K562 (cell line): ENCODE data around the gene KCNJ10. TPM values are rescaled to one million over a fixed set of nuclear protein-coding genes. Genes with fewer than 3 reads are reported as not detected.

Experiments
- ATAC-seq: fragments of 200-7000 bp; cut with Tn5 transposase; 3 replicates; pipeline ENCODE4 v1.9.1; 2020; ENCODE audit warnings: moderate library complexity
- BruUV-seq: library from RNA; stranded (reverse); fragments of 400-500 nt; replicated peaks from 2 replicates; lab custom pipeline; 2021; lab: Mats Ljungman, UMichigan
- CTCF ChIA-PET: fragments of 300-600 bp; formaldehyde crosslinking; extraction: SDS; loops from one replicate; lab custom pipeline; 2021; ENCODE audit warnings: low intra/inter-chr PET ratio; lab: Yijun Ruan, JAX
- POLR2A ChIA-PET: fragments of 300-600, 350-650 bp; sonication (Branson Sonifier 250); formaldehyde crosslinking; extraction: SDS; loops from one replicate; lab custom pipeline; 2021; ENCODE audit warnings: antibody characterized with exemption, inconsistent platforms; lab: Yijun Ruan, JAX
- DNase-seq, 4 experiments: peaks; one replicate each; pipeline versions ENCODE4 v3.0.0 to v3.0.0-alpha.2; 2011 to 2018; ENCODE audit warnings: low spot score in 3 of 4, mixed read lengths in 3 of 4; ENCODE audit errors: extremely low read depth in 1 of 4
- FAIRE-seq: peaks from 2 replicates; lab custom pipeline; 2011; peaks lifted over from hg19 to GRCh38; lab: Jason Lieb, UNC
- H2AFZ ChIP-seq: 2 replicates; pipeline ENCODE4 v1.6.0; 2011; ENCODE audit warnings: low read depth, low read length, control low read depth, inconsistent platforms
- H3K27ac ChIP-seq: fragments of 200-600 bp; 3 replicates; pipeline ENCODE4 v1.8.0; 2011; ENCODE audit warnings: low read depth, mild to moderate bottlenecking, control low read depth, inconsistent platforms, low read length, moderate library complexity, mixed read lengths; ENCODE audit errors: extremely low read depth
- H3K27me3 ChIP-seq, 2 experiments: fragments of 300-600 bp in 1 of 2; 2 replicates in 1 of 2; 3 replicates in 1 of 2; pipeline versions ENCODE4 v1.6.0 to v1.8.0; 2011; ENCODE audit warnings: inconsistent platforms in 2 of 2, low read length in 2 of 2, mild to moderate bottlenecking in 1 of 2, mixed read lengths in 1 of 2, moderate library complexity in 1 of 2; ENCODE audit not compliant: control insufficient read depth in 2 of 2, insufficient read depth in 2 of 2
- H3K36me3 ChIP-seq: fragments of 300-600 bp; 3 replicates; pipeline ENCODE4 v1.8.0; 2011; ENCODE audit warnings: mild to moderate bottlenecking, low read length, inconsistent platforms; ENCODE audit not compliant: control insufficient read depth, insufficient read depth
- H3K4me1 ChIP-seq, 2 experiments: fragments of 200-600 bp in 1 of 2; replicated peaks in 1 of 2; 2 replicates in 1 of 2; 3 replicates in 1 of 2; pipeline versions ENCODE4 v1.5.1 to v1.8.0; 2011; ENCODE audit warnings: inconsistent platforms in 2 of 2, low read length in 2 of 2, mild to moderate bottlenecking in 1 of 2, mixed read lengths in 1 of 2, moderate library complexity in 1 of 2; ENCODE audit not compliant: control insufficient read depth in 2 of 2, insufficient read depth in 2 of 2
- H3K4me2 ChIP-seq: 2 replicates; pipeline ENCODE4 v1.6.1; 2011; ENCODE audit warnings: low read length, control low read depth, inconsistent platforms, mixed read lengths; ENCODE audit not compliant: insufficient read depth
- H3K4me3 ChIP-seq: fragments of 200-600 bp; sonication (generic), shearing (Covaris generic); 2 replicates; pipeline ENCODE4 v1.5.1; 2016; ENCODE audit warnings: control low read depth, inconsistent platforms
- H3K79me2 ChIP-seq: fragments of 200-600 bp; 3 replicates; pipeline ENCODE4 v1.8.0; 2011; ENCODE audit warnings: low read length, inconsistent platforms; ENCODE audit not compliant: control insufficient read depth, insufficient read depth
- H3K9ac ChIP-seq, 2 experiments: 2 replicates each; pipeline versions ENCODE4 v1.6.0 to v1.6.1; 2011; ENCODE audit warnings: low read depth in 2 of 2, low read length in 2 of 2, control low read depth in 1 of 2, inconsistent platforms in 1 of 2, mild to moderate bottlenecking in 1 of 2, mixed read lengths in 1 of 2; ENCODE audit not compliant: insufficient read depth in 1 of 2
- H3K9me1 ChIP-seq: one replicate; pipeline ENCODE4 v1.6.0; 2011; ENCODE audit warnings: inconsistent platforms, mild to moderate bottlenecking, low read length, moderate library complexity; ENCODE audit not compliant: control insufficient read depth, insufficient read depth
- H3K9me3 ChIP-seq: replicated peaks from 2 replicates; pipeline ENCODE4 v1.5.1; 2011; ENCODE audit warnings: low read depth, low read length, inconsistent platforms; ENCODE audit not compliant: control insufficient read depth, insufficient read depth
- H4K20me1 ChIP-seq: replicated peaks from 2 replicates; pipeline ENCODE4 v1.6.1; 2011; ENCODE audit warnings: low read length, inconsistent platforms, mixed read lengths; ENCODE audit not compliant: control insufficient read depth, insufficient read depth
- EWSR1 ChIP-seq: fragments of 450-650 bp; IDR thresholded peaks from 2 replicates; pipeline ENCODE4 v1.6.1; 2018; ENCODE audit warnings: borderline replicate concordance, mild to moderate bottlenecking, low read depth, moderate library complexity; ENCODE audit not compliant: partially characterized antibody
- GTF2F1 ChIP-seq: IDR thresholded peaks from 2 replicates; pipeline ENCODE4 v1.6.1; 2011; ENCODE audit warnings: low read depth, low read length, improper control_type of control experiment
- HSF4 ChIP-seq: fragments of 250-450 bp; sonication (Bioruptor Pico); IDR thresholded peaks from 2 replicates; pipeline ENCODE4 v2.1.2; 2022; ENCODE audit warnings: mild to moderate bottlenecking, moderate library complexity, borderline replicate concordance
- TEAD1 ChIP-seq, 2 experiments: fragments of 450-650 bp in 1 of 2; sonication (generic) in 1 of 2; formaldehyde crosslinking; IDR thresholded peaks; 2 replicates each; pipeline versions ENCODE4 v1.4.0 to v1.8.0; 2020 to 2022; ENCODE audit warnings: mild to moderate bottlenecking in 2 of 2, missing genetic modification reagents in 1 of 2
- WGBS: fragments of 100-300 bp; shearing (Covaris generic); methylation state at CpG from one replicate; pipeline ENCODE4 v1.1.6; 2016; ENCODE audit warnings: low coverage, mixed read lengths; ENCODE audit not compliant: insufficient coverage; ENCODE audit errors: missing lambda C conversion rate; 5-methylcytosine and 5-hydroxymethylcytosine counted together
- in situ Hi-C: fragments of 300-500 bp; cut with MboI; formaldehyde crosslinking; loops from 4 replicates; pipeline ENCODE4 v1.15.0; 2018; ENCODE audit warnings: inconsistent platforms, mixed read lengths
- intact Hi-C: fragments of 100-400 bp; cut with micrococcal nuclease; formaldehyde crosslinking; loops from 2 replicates; pipeline ENCODE4 v1.14.2; 2022
- polyA plus RNA-seq, 8 experiments: library from polyadenylated mRNA; depleted of rRNA in 4 of 8; stranded (reverse) in 5 of 8; unstranded in 3 of 8; fragments of >200 nt; fragmentation: Nextera tagmentation in 2 of 8; fragmentation: Illumina TruSeq in 1 of 8; extraction: Ambion mirVana in 2 of 8; extraction: Trizol in 1 of 8; gene quantifications; 2 replicates each; pipeline versions ENCODE4 v1.2.1 to v1.2.3, GENCODE V29; 2011 to 2014; ENCODE audit warnings: inconsistent platforms in 1 of 8, missing spikeins in 1 of 8
- total RNA-seq, 7 experiments: library from RNA; depleted of rRNA in 6 of 7; stranded (reverse); fragments of >200 nt in 6 of 7; fragmentation: Illumina TruSeq in 2 of 7; extraction: Trizol in 2 of 7; gene quantifications; 2 replicates each; pipeline versions ENCODE4 v1.2.1 to v1.2.3, GENCODE V29; 2011 to 2021; ENCODE audit warnings: low replicate concordance in 1 of 7
- TF ChIP-seq, protein P1 (sequence below): fragments of 200-400 bp; formaldehyde crosslinking; IDR thresholded peaks from 2 replicates; pipeline ENCODE4 v1.6.1; 2017; ENCODE audit warnings: mild to moderate bottlenecking, low read depth, low read length, moderate library complexity
- TF ChIP-seq, protein P2 (sequence below): sonication (generic); formaldehyde crosslinking; IDR thresholded peaks from 2 replicates; pipeline ENCODE4 v1.8.0; 2022; ENCODE audit warnings: mild to moderate bottlenecking, low read depth, missing genetic modification reagents
- TF ChIP-seq, protein P3 (sequence below): fragments of 250-450 bp; sonication (Bioruptor Pico); IDR thresholded peaks from 2 replicates; pipeline ENCODE4 v1.4.0; 2020; ENCODE audit warnings: mild to moderate bottlenecking, moderate library complexity
- TF ChIP-seq, protein P4 (sequence below): fragments of 450-650 bp; IDR thresholded peaks from 2 replicates; pipeline ENCODE4 v1.6.1; 2017; ENCODE audit warnings: antibody characterized with exemption
- TF ChIP-seq, protein P5 (sequence below): fragments of 200-800 bp; sonication (Bioruptor generic); IDR thresholded peaks from 2 replicates; pipeline ENCODE4 v1.6.1; 2017; ENCODE audit warnings: missing genetic modification characterization, missing compliant biosample characterization

Gene KCNJ10
- total and polyA plus RNA-seq, 9 of the 15 experiments (the other 6 are each of a cell fraction or from before 2014, with no cell fraction given), result 0.06 to 0.11 TPM; not detected in 7

DNA sequence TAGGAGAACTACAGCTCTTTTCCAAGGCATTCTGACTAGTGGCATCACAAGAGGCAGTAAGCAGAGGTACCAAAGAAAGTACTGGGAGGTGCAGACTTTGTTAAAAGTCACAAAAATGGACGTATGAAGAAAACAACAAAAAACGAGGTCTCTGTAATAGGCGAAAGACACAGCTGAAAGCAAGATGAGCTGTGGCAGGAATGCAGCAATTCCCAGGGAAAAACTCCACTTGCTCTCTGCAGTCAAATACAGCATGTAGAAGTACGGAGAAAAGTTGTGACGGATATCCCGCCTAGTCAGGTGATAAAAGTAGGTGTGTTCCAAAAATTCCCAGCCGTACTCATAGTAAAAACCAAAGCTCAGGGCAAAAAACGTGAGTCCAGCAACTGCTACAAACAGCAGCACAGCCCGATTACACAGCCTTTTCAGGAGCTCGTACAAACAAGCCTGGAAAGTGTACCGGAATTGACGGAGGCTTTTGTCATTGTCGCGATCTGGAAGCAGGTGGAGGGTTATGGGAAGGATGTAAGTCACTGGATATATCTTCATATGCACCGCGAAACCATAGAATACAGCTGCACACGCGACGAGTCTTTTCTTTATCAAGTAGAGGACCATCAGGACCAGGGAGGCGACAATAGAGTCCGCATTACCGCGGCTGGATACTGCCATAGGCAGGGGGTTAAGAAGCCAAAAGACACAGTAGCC is 39.1 kb downstream of the KCNJ10 start:
- peak; percentile 35 for FAIRE-seq
- in situ Hi-C loops, result no loop called here
- no peaks in the 10 kb centered on the region for H3K9me3 ChIP-seq
- TF ChIP-seq, protein P1, sequence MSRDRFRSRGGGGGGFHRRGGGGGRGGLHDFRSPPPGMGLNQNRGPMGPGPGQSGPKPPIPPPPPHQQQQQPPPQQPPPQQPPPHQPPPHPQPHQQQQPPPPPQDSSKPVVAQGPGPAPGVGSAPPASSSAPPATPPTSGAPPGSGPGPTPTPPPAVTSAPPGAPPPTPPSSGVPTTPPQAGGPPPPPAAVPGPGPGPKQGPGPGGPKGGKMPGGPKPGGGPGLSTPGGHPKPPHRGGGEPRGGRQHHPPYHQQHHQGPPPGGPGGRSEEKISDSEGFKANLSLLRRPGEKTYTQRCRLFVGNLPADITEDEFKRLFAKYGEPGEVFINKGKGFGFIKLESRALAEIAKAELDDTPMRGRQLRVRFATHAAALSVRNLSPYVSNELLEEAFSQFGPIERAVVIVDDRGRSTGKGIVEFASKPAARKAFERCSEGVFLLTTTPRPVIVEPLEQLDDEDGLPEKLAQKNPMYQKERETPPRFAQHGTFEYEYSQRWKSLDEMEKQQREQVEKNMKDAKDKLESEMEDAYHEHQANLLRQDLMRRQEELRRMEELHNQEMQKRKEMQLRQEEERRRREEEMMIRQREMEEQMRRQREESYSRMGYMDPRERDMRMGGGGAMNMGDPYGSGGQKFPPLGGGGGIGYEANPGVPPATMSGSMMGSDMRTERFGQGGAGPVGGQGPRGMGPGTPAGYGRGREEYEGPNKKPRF, result no peak
- TF ChIP-seq GTF2F1, result no peak
- TF ChIP-seq, protein P2, sequence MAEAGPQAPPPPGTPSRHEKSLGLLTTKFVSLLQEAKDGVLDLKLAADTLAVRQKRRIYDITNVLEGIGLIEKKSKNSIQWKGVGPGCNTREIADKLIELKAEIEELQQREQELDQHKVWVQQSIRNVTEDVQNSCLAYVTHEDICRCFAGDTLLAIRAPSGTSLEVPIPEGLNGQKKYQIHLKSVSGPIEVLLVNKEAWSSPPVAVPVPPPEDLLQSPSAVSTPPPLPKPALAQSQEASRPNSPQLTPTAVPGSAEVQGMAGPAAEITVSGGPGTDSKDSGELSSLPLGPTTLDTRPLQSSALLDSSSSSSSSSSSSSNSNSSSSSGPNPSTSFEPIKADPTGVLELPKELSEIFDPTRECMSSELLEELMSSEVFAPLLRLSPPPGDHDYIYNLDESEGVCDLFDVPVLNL (CRISPR knock-in tag), result no peak
- TF ChIP-seq, protein P3, sequence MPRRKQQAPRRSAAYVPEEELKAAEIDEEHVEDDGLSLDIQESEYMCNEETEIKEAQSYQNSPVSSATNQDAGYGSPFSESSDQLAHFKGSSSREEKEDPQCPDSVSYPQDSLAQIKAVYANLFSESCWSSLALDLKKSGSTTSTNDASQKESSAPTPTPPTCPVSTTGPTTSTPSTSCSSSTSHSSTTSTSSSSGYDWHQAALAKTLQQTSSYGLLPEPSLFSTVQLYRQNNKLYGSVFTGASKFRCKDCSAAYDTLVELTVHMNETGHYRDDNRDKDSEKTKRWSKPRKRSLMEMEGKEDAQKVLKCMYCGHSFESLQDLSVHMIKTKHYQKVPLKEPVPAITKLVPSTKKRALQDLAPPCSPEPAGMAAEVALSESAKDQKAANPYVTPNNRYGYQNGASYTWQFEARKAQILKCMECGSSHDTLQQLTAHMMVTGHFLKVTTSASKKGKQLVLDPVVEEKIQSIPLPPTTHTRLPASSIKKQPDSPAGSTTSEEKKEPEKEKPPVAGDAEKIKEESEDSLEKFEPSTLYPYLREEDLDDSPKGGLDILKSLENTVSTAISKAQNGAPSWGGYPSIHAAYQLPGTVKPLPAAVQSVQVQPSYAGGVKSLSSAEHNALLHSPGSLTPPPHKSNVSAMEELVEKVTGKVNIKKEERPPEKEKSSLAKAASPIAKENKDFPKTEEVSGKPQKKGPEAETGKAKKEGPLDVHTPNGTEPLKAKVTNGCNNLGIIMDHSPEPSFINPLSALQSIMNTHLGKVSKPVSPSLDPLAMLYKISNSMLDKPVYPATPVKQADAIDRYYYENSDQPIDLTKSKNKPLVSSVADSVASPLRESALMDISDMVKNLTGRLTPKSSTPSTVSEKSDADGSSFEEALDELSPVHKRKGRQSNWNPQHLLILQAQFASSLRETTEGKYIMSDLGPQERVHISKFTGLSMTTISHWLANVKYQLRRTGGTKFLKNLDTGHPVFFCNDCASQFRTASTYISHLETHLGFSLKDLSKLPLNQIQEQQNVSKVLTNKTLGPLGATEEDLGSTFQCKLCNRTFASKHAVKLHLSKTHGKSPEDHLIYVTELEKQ, result no peak
- 0 out of 4 replicates have a peak, but pooled peaks of 1 of the 2 experiments have one; percentile 51 for TF ChIP-seq TEAD1 (CRISPR knock-in tag; IDR thresholded peaks at IDR 0.05)
- no peak for TF ChIP-seq HSF4 (CRISPR knock-in tag)
- TF ChIP-seq EWSR1, result no peak
- TF ChIP-seq, protein P4, sequence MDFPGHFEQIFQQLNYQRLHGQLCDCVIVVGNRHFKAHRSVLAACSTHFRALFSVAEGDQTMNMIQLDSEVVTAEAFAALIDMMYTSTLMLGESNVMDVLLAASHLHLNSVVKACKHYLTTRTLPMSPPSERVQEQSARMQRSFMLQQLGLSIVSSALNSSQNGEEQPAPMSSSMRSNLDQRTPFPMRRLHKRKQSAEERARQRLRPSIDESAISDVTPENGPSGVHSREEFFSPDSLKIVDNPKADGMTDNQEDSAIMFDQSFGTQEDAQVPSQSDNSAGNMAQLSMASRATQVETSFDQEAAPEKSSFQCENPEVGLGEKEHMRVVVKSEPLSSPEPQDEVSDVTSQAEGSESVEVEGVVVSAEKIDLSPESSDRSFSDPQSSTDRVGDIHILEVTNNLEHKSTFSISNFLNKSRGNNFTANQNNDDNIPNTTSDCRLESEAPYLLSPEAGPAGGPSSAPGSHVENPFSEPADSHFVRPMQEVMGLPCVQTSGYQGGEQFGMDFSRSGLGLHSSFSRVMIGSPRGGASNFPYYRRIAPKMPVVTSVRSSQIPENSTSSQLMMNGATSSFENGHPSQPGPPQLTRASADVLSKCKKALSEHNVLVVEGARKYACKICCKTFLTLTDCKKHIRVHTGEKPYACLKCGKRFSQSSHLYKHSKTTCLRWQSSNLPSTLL, result no peak
- TF ChIP-seq, protein P5, sequence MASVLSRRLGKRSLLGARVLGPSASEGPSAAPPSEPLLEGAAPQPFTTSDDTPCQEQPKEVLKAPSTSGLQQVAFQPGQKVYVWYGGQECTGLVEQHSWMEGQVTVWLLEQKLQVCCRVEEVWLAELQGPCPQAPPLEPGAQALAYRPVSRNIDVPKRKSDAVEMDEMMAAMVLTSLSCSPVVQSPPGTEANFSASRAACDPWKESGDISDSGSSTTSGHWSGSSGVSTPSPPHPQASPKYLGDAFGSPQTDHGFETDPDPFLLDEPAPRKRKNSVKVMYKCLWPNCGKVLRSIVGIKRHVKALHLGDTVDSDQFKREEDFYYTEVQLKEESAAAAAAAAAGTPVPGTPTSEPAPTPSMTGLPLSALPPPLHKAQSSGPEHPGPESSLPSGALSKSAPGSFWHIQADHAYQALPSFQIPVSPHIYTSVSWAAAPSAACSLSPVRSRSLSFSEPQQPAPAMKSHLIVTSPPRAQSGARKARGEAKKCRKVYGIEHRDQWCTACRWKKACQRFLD (CRISPR knock-in tag), result no peak

More for the DNA sequence above, 39.1 kb downstream of the KCNJ10 start:
- no peaks in the 10 kb centered on the region for H4K20me1 ChIP-seq
- H3K79me2 ChIP-seq, result peaks cover 19% of the 10 kb centered on the region
- H3K4me2 ChIP-seq, result peak overlapping the region; percentile 83
- no TSS peak for BruUV-seq
- POLR2A ChIA-PET, result interaction anchor here (0.6 to 3.4 kb wide), 7 partner anchors 8 to 162 kb away, joined by 3 to 22 read pairs (median 4); partner anchors contain the start of gene TAGLN2
- peak overlapping the region; percentile 49; the same call in 2 of the 3 replicates for H3K27ac ChIP-seq
- DNase-seq (peak in 2 of 4 experiments; percentile 43 to 48), ATAC-seq (peak; percentile 71)
- 0% methylated on average over 23 of the region's 23 CpGs for WGBS
- peak overlapping the region; percentile 69 to 99 for H3K9ac ChIP-seq
- peak overlapping the region; percentile 55 for H3K4me3 ChIP-seq
- no peaks in the 10 kb centered on the region for H3K9me1 ChIP-seq
- intact Hi-C loops, result no loop called here
- peaks cover 0 to 5% of the 10 kb centered on the region in 2 experiments; a peak in 3 of 5 replicates for H3K27me3 ChIP-seq
- H2AFZ ChIP-seq, result peak overlapping the region; percentile 97
- H3K4me1 ChIP-seq, result peaks cover 10 to 15% of the 10 kb centered on the region in 2 experiments
- CTCF ChIA-PET, result no interaction called here
- no peaks in the 10 kb centered on the region; the same call in 2 of the 3 replicates for H3K36me3 ChIP-seq
